ENCODE measurements around the gene MED22.
"Not testable (repeated sequence)": the region's sequence is repeated elsewhere in the genome, so short reads cannot be mapped to it uniquely, and the experiment has no call there.

MED22 gene

DNA sequence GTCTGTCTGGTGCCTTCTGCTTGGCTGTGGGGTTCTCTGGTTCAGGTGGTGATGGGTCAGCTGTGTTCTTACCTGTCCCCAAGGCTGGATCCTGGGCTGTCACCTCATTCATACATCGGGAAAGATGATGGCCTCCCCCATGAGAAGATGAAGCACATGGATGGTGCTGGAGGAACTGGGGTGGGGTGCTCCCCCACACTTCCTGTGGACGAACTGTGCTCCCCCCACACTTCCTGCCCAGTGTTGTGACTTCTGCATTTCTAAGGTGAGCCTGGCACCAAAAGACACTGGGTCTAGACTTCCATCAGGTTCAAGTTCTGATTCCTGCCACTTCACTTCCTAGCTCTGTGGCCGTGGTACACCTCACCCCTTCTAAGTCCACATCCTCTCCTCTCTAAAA lies 7.7 kb downstream of the MED22 start:
- in situ Hi-C loops (cut with HindIII; ENCODE audit: low sequenced_read_pairs), result no loop called here

DNA sequence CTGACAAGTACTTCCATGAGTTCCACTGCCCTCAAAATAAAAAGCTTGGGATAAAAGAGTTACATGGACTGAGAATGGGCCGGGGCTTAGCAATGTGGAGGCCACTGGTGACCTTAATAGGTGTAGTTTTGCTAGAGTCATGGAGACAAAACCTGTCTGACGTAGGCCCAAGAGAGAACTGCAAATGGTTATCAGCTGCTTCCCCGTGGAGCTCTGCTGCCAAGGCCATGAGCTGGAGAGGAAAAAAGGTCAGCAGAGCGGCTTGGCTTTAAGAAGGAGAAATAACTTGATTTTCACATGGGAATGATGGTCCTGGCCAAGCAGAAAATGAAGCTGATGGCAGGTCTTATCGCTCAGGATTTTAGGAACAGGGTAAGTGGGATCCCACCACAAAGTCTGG lies 8.3 kb downstream of the MED22 start:
- in situ Hi-C loops (cut with HindIII; ENCODE audit: low sequenced_read_pairs), result no loop called here

DNA sequence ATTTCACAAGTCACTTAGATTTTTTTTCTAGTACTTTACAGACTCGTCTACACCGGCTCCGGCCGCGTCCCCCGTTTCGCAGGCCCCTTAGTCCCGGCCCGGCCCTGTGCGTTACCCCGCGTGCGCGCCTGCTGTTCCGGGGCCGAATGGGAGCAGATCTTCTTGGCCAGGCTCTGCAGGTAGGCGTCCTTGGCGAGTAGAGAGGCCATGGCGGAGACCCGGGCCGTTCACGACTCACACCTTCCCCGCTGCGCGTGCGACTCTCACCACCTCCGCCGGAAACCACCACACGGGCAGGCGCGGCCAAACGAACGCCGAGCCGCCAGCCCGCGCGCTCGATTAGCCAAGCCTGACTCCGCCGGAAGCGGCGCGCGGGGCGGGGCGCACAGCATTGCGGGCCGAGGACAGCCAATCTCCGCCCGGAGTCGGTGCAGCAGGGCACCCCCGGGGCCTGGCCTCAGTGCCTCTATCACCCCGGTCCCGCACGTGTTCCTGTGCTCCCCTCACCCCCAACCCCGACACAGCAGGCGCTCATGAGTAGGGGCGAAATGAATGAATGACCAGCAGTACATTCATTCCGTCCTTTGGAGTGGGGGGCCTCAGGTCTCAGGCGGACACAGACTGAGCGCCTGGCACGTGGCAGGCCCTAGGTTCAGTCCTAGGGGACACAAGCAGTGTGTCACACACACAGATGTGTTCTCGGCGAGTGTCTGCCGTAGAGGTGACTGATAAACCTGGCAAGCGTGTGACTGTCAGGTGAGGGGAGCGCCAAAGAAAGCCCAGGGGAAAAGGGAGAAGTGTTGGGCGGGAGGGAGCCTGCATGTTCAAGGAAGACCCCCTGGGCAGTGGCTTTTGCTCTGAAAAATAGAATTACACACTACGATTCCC lies 11.8 kb downstream of the MED22 start, which contains the start of gene SURF6:
Gene SURF6, minus strand, starts transcription at position 265 of the 888 bp plus-strand sequence. Its CDS starts 56 bp downstream, at position 209.
- in situ Hi-C loops (cut with HindIII; ENCODE audit: low sequenced_read_pairs), result no loop called here

DNA sequence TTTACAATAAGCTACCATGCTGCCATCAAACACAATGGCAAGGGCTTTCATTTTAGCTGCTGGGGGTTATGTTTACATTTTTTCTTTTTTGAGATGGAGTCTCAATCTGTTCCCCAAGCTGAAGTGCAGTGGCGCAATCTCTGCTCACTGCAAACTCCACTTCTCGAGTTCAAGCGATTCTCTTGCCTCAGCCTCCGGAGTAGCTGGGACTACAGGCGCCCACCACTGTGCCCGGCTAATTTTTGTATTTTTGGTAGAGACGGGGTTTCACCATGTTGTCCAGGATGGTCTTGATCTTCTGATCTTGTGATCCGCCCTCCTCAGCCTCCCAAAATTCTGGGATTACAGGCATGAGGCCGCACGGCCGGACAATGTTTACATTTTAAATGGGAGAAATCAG lies 13.0 kb downstream of the MED22 start:
- in situ Hi-C loops (cut with HindIII; ENCODE audit: low sequenced_read_pairs), result not testable (repeated sequence)

DNA sequence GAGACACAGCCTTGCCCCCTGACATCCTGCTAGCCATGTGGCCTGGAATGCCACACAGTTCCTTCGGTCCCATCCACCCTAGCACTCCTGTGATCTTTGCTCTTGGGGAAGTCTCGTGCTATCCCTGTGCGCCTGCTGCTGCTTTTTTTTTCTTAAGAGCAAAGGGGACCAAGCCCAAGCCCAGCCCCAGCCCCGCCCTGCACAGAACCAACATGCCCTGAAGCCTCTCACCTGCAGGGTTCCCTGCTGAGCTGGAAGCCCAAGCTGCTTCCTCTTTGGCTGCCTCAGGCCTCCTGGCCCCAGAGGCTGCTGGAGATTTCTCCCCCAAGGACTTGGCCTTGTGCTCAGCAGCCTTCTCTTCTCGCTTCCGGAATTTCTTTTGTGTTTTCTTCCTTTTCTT lies 13.8 kb downstream of the MED22 start:
- in situ Hi-C loops (cut with HindIII; ENCODE audit: low sequenced_read_pairs), result no loop called here

DNA sequence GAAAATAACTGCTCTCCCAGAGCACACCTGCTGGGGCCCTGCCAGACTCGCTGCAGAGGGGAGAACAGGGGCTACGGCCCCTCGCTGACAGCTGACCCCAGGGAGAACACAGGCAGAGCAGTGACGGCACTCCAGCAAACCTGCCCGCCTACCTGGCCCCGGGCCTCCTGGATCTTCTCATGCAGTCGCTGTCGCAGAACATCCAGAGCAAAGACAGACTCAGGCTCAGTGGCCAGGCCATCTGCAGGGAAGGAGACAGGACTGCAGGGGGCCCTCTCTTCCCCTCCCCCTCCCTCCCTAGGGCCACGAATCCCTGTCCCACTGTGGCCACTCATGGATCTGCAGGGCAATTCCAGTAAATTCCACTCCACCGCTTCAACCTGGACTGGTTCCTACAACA lies 14.4 kb downstream of the MED22 start:
- in situ Hi-C loops (cut with HindIII; ENCODE audit: low sequenced_read_pairs), result no loop called here

DNA sequence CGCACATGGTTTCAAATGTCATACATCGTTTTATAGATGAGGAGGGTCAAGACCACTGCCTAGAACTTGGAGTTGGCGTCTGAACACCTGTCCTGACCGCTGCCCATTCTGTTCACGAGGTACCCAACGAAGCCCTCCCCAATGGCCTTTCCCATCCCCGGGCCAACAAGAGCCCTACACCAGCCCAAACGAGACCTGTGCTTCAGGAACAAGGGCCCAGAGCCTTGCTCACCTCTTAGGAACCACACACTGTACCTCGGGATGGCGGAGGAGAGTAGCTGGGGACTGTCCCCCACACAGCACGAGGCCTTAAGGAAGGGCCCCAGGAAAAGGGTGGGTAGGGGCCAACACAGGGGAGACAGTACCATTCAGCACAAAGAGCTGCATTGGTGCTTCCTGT lies 14.9 kb downstream of the MED22 start:
- in situ Hi-C loops (cut with HindIII; ENCODE audit: low sequenced_read_pairs), result no loop called here

DNA sequence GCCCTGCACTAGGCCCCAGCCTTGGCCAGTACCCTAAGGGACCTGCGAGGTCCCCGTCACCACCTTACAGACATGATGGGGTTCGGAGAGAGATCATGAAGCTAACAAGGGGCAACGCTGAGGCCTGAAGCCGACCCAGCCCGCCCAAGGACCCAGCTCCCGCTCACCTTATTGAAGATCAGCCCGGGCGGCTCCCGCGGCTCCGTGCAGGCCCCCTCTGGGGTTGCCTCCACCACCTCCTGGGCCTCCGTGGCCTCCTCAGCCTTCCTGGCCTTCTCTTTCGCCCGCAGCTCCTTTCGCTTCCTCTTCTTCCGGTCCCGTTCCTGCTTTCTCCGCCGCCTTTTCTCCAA lies 15.6 kb downstream of the MED22 start:
- in situ Hi-C loops (cut with HindIII; ENCODE audit: low sequenced_read_pairs), result no loop called here

DNA sequence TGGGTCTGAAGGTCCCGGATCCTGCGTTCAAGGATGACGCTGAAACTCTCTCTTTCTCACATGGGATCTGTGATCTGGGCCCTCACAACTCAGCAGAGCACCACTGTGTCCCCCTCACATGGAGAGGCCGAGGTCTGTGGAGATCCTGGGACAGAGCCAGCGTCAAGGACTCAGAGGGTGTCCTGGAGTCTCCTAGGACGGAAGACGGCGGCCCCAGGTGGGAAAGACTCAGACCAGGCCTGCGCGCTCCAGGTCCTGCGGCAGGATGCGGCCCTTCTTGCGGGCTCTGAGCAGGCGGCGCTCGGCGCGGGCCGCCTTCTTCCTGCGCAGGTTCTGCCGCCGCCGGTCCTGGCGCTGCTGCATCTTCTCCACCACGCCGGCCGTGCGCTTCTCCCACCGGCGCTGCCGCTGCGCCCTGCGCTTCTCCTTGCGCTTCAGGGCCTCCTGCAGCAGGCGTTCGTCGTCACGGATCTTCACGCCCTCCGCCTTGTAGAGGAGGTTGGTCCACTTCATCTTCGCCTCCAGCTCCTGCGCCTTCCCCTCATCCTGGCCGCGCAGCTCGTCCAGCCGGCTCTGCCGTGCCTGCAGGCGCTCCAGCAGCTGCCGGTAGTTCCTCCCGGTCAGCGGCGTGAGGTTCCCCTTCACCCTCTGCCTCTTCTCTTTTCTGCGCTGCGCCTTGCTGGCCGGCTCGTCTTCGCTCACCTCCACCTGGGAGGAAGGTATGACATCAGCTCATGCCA lies 16.1 kb downstream of the MED22 start:
- in situ Hi-C loops (cut with HindIII; ENCODE audit: low sequenced_read_pairs), result no loop called here

DNA sequence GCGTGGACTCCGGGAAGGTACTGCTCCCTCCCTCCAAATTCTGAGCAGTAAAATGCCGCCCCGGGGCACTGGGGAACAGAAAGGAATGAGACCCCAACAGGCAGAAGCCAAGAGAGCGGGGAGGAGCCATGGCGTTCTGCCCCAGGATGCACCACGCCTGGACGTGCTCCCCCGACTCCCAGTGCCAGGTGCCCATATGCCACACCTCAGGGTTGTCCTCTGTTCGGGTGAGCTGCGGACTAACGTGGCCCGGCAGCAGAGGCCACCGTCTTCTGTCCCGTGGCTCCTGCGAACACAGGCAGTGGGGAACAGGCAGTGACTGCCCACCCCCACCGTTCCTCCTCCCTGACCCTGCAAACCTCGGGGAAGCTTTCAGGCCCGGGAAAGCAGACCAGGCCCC lies 16.7 kb downstream of the MED22 start:
- in situ Hi-C loops (cut with HindIII; ENCODE audit: low sequenced_read_pairs), result no loop called here

DNA sequence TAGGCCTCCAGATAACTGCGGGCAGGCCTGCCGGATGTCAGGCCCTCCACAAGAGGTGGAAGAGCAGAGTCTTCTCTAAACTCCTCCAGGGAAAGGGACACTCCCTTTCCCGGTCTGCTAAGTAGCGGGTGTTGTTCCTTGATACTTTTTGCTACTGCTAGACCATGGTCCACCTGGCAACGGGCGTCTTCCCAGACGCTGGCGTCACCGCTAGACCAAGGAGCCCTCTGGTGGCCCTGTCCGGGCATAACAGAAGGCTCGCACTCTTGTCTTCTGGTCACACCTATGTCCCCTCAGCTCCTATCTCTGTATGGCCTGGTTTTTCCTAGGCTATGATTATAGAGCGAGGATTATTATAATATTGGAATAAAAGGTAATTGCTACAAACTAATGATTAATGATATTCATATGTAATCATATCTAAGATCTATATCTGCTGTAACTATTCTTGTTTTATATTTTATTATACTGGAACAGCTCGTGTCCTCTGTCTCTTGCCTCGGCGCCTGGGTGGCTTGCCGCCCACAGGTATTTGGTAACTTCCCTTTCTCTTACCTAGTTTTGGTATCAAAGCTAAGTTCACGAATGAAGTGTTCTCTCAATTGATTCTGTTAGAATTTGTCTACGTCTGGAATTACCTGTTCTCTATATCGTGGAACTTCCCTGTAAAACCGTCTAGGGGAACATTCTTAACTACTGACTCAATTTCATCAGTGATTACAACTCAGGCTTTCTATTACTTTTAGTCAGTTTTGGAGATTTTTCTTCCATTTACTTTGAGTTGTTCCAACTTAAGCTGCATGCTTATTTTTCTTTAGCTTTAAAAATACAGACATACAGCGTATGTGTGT lies 18.4 kb downstream of the MED22 start:
- in situ Hi-C loops (cut with HindIII; ENCODE audit: low sequenced_read_pairs), result not testable (repeated sequence)

DNA sequence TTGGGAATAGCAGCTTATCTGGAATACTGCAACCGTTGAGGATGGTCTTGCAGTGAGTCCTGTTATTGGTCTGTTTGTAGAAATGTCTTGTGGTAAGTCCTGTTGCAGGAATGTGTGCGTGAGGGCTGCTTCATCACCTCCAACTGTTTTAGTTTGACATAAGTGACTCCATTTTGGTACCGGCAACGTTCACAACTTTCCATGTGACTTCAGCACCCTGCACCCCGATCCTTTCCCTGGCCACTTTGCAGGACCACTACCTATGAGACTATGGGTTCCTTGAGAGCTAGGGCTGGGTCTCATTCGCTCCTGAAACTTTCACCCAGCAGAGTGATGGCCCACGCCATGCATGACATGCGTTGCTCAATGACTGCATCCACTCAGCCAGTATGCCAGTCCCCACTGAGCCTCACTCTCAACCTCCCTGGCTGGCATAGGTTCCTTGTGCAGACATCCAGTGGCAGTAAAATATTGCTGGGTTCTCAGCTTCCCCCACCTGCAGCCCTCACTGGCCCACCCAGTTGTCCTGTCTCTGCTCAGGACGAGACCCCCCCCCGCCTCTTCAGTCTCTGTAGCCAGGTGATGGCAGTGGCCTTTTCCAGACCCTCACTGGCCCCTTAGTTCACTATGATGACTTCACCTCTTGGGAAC lies 20.0 kb downstream of the MED22 start:
- in situ Hi-C loops (cut with HindIII; ENCODE audit: low sequenced_read_pairs), result no loop called here

DNA sequence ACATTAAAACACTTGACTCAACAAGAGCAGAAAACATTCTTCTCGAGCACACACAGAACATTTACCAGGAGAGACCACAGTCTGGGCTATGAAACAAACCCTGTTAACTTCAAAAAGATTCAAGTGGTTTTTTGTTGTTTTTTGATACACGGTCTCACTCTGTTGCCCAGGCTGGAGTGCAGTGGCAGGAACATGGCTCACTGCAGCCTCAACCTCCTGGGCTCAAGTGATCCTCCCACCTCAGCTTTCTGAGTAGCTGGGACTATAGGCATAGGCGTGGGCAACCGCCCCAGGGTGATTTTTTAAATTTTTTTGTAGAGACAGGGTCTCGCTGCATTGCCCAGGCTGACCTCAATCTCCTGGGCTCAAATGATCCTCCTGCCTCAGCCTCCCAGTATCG lies 20.9 kb downstream of the MED22 start:
- in situ Hi-C loops (cut with HindIII; ENCODE audit: low sequenced_read_pairs), result not testable (repeated sequence)

DNA sequence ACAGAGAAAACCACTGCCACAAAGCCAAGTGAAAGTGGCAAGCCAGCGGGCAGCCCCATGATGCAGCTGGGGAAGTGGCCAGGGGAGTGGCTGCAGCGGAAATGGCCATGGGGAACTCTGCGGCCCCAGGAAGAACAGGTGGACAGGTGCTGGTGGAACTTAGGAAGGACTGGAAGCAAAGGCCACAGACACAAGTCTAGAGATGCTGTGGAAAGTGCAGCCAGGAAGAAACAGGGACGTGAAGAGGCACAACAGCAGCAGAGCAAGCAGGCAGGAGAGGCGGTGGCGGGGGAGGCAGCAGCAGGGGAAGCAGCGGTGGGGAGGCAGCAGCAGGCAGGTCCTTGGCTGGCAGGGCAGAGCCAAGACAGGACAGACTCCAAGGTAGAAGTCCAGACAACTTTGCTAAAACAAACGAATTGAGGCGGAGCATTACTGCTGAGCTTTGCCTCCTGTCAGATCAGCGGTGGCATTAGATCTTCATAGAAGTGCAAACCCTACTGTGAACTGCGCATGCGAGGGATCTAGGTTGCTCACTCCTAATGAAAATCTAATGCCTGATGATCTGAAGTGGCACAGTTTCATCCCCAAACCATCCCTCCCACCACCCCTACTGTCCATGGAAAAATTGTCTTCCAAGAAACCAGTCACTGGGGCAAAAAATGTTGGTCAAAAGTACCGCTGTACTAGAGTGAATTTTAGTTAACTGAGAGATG lies 23.8 kb downstream of the MED22 start:
- in situ Hi-C loops (cut with HindIII; ENCODE audit: low sequenced_read_pairs), result no loop called here

DNA sequence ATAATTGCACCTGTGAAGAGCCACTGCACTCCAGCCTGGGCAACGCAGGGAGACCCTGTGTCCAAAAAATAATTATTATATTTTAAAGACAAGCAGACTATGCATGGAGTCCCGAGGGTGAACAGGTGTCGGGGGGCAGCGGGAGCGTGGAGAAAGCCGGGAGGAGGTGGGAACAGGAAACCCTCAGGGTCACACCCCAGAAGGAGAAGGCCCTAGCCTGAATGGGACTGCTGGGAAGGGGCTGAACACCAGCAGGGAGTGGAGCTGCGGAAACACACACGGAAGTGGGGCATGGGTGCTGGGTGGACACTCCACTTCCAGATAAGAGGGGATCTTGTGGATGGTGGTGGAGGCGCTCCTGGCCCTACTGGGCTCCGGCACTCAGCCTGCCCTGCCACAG lies 24.7 kb downstream of the MED22 start:
- in situ Hi-C loops (cut with HindIII; ENCODE audit: low sequenced_read_pairs), result no loop called here

DNA sequence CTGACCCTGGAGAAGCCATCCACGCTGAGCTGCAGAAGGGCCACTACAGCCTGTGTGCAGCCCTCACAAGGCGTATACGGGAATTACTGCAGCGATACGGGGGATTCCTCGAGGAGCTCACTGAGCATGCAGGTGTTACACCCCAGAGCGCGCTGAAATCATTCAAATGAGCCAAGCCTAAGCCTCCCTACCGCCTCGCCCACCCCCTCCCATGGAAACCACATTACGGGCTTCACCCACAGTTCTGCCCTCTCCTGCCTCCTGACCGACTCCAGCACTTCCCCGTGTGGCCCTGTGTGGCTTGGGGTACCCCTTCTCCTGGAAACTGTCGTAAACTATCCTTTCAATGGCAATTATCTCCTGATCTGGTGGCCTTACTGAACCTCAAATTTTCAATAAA lies 25.2 kb downstream of the MED22 start:
- in situ Hi-C loops (cut with HindIII; ENCODE audit: low sequenced_read_pairs), result no loop called here

DNA sequence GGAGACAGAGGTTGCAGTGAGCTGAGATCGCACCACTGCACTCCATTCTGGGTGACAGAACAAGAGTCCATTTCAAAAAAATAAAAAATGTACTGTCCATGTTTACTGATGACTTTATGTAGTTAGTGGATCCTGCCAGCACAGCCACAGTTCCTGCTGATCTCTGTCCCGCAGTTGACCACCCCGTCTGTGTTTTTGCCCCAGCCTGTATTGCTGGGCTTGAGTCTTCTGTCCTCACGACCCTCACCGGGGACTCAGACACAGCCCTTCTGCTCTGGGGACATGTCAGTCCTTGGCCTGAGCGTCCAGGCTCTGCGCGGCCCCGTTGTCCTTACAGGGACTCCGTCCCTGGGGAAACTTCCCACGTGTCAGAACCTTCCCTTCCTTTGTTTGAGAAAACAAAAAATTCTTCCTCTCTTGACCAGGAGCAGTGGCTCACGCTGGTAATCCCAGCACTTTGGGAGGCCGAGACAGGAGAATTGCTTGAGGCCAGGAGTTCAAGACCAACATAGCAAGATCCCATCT lies 26.5 kb downstream of the MED22 start:
- in situ Hi-C loops (cut with HindIII; ENCODE audit: low sequenced_read_pairs), result no loop called here

DNA sequence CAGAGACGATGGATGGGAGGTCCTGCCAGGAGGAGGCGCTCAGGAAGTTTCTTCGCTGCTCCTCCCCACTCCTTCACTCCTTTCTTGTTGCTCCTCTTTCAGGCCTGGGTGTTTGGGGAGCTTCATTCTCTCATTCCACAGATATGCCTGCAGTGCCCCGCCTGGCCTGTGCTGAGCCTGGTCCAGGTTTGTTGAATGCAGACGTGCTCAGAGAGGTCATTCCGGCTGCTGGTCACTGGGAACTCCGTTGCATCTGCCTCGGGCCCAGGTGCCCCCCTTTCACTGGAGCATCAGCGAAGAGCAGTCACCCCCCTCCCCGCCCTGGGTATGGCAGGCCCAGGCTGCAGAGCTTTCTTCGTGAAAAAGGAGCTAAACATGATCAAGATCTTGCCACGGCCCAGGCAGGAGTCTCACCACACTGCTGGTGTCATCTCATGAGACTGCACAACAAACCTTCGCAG lies 27.5 kb downstream of the MED22 start:
- in situ Hi-C loops (cut with HindIII; ENCODE audit: low sequenced_read_pairs), result no loop called here

DNA sequence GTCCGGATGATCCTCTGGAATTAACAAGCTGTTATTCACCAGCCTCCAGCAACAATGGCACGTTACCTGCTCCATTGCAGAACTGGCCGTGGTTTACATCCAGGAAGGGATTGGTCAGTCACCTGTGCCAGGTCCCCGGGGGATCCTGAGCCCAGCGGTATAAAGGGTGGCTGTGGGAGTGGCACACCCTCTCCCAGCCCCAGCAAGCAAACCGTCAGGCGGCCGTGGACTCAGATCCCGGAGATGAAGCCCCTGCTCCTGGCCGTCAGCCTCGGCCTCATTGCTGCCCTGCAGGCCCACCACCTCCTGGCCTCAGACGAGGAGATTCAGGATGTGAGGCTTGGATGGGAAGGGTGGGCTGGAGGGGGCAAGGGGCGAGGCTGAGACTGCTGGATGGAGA lies 30.4 kb downstream of the MED22 start:
- in situ Hi-C loops (cut with HindIII; ENCODE audit: low sequenced_read_pairs), result not testable (repeated sequence)

DNA sequence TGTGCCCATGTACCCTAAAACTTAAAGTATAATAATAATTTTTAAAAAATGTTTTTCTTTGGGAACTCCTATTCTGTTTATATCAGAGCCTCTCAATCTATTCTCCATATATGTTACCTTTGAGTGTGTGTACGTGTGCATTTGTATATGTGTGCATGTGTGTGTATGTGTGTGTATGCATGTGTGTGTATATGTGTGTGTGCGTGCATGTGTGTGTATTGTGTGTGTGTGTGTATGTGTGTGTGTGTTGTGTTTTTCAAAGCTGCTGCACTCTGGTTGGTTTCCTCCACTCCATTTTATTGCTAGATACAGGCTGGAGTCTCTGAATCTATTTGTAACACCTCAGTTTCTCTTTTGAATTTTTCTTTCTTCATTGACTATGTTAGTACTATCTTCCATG lies 31.9 kb downstream of the MED22 start:
- in situ Hi-C loops (cut with HindIII; ENCODE audit: low sequenced_read_pairs), result no loop called here
